HG03066 (cell line): ENCODE results near the gene PCDH17.

Experiments used
- ATAC-seq: cut with Tn5 transposase; IDR thresholded peaks from one replicate; pipeline ENCODE4 v1.9.1; 2021; ENCODE audit warnings: low read depth; ENCODE audit not compliant: unreplicated experiment

Gene PCDH17

DNA sequence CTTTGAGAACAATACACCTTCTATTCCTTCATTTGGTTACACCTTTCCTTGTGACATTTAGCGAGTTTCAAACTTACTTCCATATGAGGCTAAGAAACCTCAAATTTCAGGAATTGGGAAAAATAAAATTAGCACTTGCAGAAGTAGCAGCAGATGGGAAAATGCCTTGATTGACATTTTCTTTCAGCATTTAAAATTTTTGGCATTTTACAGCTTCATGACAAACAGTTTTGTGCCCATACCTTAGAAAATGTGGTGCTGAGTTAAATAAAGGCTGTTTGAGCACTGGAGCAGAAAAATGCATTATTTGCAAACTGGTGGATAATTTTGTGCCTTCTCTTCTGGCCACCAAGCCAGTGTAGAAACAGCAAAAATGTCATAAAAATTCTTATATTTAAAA, 95.4 kb downstream of the PCDH17 start:
- ATAC-seq, result no peak

- ATAC-seq, result no peak
Measured at GRCh38 chr13:57734306-57734705, 102.8 kb downstream of the PCDH17 start.

DNA sequence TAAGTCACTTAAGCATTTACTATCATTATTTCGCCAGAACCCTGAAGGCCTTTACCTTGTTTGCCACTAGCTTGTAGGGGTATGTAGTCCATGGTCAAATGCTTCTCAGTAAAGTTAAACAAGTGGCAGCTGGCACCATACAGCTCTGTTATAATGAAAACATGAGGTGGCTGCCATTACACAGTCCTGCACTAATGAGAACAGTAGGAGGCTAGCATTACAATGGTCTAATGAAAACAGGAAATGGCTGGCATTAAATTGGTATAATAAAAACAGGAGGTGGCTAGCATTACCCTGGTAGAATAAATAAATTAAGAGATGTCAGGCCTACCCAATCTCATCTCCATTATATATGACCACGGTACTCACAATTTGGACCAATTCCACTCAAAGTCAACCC, 107.5 kb downstream of the PCDH17 start:
- no peak for ATAC-seq

- no peak for ATAC-seq
Measured at GRCh38 chr13:57739543-57740190, 108.1 kb downstream of the PCDH17 start.

GRCh38 chr13:57740719-57741118, 109.2 kb downstream of the PCDH17 start:
- ATAC-seq, result no peak

DNA sequence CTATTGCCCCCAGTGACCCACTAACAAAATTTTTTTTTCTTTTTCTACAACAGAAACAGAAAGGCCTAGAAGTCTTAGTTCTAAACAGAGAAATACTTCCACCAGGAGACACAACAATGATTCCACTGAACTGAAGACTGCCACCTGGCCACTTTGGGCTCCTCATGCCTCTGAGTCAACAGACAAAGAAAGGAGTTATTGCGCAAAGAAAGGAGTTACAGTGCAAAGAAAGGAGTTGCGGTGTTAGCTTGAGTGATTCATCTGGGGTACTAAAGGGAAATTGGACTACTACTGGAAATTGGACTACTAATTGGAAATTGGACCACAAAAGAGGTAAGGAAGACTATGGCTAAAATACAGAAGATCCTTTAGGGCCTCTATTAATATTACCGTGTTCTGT, 116.6 kb downstream of the PCDH17 start:
- ATAC-seq, result no peak

DNA sequence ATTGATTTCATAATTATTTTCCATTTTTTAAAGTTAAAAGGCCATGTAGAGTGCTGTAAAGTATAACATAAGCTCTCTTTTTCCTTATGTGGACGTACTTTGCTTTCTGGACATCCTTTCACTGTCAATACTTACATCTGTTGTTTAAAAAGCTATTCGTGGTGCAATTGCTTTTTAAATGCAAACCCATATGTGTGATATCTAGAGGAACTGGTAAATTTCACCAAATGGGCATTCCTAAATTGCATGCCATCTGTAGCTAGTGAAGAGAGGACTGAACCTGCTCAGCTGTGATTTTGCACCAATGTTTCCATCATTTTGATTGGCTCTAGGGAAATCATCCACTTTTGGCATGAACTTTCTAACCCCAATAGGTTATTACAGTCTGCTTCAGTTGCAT, 129.4 kb downstream of the PCDH17 start:
- no peak for ATAC-seq

- ATAC-seq, result no peak
Measured at GRCh38 chr13:57763689-57764088, 132.1 kb downstream of the PCDH17 start.
